DMS153 treated with DMSO at 0.1 percent for 48 hours (cell line): ENCODE data around the gene KRTAP20-2.

ENCODE experiments used
- DNase-seq: peaks from one replicate; lab custom pipeline; 2025; ENCODE audit not compliant: unreplicated experiment; lab: John Stamatoyannopoulos, UW

Gene KRTAP20-2

DNA sequence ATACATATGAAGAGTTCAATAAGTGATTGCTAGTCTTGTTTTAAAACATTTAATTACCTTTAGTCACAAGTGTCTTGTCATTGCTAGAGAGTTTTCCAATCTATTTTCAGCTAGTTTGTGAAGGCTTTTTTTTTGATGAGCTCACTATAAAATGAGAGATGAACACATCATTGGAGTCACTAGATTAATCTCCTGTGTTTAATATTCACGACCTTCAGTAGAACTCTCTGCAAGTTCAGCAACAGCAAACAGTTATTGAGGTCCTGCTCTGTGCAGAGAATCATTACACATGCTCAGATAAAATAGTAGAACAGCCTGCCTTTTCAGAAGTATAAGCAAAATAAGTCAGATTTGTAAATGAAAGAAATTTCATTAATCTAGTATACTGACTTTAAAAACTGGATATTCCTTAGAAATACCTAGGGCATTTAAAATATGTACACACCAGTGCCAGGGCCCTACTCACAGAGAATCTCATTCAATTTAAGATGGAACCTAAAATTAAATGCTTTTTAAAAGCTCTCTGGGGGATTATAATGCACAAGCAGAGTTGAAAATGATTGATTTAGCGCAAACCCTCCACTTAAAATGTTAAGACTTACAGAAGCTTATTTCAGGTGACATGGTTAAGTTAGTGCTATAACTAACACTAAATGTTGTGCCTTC, 38.1 kb downstream of the KRTAP20-2 start:
- DNase-seq: no peak

- no peak for DNase-seq
Measured at GRCh38 chr21:30674312-30674711, 39.3 kb downstream of the KRTAP20-2 start.

DNA sequence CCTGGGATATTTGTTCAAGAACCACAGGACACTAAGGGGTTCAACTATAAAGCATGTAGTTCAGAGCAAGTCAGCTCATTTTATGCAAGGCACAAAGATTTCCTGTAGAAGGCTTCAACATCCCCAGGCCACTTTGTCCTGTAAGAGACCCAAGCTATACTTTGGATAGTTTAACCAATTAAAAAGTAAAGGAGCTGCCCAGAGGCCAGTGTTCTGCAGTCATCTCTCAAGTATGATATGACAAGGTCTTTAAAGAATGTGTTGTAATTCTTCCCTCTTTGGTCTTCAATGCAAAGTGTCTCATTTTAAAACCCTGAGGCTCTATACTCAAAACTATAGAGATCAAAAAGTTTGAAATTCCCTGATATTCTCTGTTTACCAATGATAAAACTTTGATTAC, 41.7 kb downstream of the KRTAP20-2 start:
- no peak for DNase-seq

DNA sequence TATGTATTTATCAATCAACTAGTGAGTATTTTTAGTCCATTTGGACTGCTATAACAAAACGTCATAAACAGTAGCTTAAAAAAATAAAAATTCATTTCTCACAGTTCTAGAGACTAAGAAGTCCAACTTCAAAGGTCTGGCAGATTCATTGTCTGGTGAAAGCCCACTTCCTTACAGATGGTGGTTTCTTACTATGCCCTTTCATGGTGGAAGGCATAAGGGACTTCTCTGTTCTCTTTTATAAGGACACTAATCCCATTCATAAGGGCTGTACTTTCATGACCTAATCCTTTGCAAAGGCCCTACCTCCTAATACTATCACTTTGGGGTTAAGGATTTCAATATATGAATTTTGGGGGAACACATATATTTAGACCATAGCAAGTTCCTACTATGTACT, 45.6 kb downstream of the KRTAP20-2 start:
- DNase-seq: no peak

DNA sequence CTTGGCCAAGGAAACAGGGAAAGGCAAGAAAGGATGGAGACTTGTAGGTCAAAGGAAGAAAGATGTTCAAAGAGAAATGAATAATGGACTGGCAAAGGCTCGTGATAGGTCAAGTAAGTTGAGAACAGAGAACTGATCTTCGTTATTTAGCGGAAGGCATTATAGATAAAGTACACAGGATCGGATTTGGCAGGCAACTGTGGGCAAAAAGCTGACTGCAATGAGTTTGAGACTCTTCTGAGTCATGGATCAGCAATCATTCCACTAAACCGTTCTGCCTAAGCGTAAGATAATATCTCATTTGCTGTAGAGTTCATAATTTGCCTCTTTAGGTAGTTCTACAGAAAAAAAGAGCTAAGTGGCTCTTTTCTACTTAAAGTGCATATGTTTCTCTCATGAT, 49.5 kb downstream of the KRTAP20-2 start:
- DNase-seq: no peak
